GM12874 (cell line): Measurements from ENCODE around the gene ARAP2.

Experiments used
- CTCF ChIP-seq: IDR thresholded peaks from 2 replicates; pipeline ENCODE4 v1.5.1; 2011; ENCODE audit warnings: low read depth, mild to moderate bottlenecking, control low read depth, low read length, moderate library complexity; ENCODE audit not compliant: insufficient read depth

Gene ARAP2

DNA sequence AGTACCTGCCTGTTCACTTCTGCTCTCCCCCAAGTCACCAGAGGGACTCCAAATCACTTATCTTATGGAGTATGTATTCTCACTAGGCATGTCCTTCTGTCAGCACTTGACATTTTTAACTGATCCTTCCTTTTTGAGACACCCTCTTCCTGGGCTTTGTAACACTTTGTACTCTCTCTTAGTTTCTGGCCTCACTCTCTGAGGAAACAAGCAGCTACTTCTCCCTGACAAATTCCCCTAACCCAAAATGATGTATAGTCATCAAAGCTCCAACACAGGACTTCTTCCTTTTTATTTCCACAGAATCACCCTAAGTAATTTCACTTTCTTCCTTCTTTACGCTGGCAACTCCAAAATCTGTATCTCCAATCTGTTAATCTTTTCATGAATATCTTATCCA lies 101.8 kb downstream of the ARAP2 start:
- no peak for TF ChIP-seq CTCF

DNA sequence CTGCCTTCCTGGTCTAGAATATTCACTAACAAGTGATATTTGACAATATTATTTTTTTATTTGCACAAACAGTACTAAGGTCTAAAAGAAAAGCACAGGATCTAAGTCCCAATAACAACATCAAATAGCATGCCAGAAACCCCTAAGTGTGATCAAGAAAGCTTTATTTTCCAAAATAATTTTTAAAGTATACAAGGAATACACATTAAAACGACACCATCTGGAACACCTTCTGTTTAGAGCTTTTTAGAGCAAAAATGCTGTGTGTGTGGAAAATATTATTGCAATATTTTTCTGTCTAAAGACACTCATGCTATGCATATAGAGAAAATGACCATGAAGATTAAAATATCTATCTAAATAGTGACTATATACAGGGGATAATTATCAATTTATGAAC lies 103.1 kb downstream of the ARAP2 start:
- TF ChIP-seq CTCF, result no peak

GRCh38 chr4:36140421-36140820 lies 103.9 kb downstream of the ARAP2 start:
- no peak for TF ChIP-seq CTCF

GRCh38 chr4:36138220-36138619 lies 106.1 kb downstream of the ARAP2 start:
- no peak for TF ChIP-seq CTCF

DNA sequence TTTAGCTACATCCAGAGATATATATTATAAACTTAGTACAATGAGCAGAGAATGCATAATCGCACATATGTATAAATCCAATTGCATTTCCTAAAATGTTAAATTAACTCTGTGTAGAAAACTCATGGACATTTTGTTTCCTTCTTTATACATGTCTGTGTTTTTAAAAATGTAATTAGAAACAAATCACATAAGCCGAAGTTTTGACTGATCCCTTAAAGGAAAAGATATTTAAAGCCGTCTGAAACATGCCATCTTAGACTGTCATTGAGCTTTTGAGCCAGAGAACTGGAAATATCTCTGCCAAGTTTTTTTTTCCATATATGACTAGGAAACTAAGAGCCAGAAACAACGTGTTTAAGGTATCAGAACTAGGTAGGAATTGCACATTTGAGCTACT lies 107.0 kb downstream of the ARAP2 start:
- no peak for TF ChIP-seq CTCF

GRCh38 chr4:36133658-36134057 lies 110.7 kb downstream of the ARAP2 start:
- TF ChIP-seq CTCF, result no peak

DNA sequence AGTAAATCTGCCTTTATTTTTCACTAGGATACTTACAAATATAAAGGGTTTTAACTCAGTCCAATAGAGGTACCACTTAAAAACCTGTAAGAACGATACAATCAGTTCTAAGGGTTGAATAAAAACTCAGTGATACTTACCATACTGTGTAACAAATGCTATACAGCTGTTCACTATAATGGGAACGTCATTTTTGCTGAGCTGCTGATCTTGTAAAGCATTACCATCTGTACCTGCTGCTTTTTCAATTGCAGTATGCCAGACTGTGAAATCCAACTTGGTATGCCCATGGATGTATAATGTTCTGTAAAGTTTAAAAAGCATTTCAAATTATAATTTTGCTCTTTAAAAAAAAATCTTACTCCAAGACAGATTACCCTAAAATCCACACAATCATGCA lies 111.2 kb downstream of the ARAP2 start:
- no peak for TF ChIP-seq CTCF

GRCh38 chr4:36130641-36131040 lies 113.7 kb downstream of the ARAP2 start:
- no peak for TF ChIP-seq CTCF
